ENCODE results near the gene SLC35G1. TPM values are rescaled to one million over a fixed set of nuclear protein-coding genes. Genes with fewer than 3 reads are reported as not detected.

Gene SLC35G1
- polyA plus RNA-seq, 3 donors, result 7.7 to 10.1 (median 8.9) TPM

DNA sequence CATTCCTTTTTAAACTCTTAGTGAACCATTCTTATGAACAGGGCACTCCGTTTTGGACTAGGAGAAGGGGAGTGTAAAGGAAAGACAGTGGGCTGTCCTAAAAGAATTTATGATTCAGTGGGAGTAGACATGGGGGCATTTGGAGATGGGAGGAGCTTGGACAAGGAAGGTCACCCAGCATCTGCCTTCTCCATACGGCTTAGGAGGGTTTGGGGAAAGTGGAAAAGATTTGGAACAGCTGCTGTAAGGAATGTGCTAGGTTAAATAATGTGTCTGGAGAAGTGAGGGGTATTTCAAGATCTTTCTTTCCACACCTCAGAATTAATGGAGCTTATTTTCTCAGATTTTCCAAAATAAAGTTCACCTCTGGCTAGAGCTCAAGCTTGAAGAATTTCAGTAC is 24.0 kb downstream of the SLC35G1 start:
- DNase-seq (ENCODE audit: extremely low read depth in 1 of 11, low read depth in 9 of 11, low spot score in 4 of 11), result peak in 2 of 11 donors; percentile 16 to 43

DNA sequence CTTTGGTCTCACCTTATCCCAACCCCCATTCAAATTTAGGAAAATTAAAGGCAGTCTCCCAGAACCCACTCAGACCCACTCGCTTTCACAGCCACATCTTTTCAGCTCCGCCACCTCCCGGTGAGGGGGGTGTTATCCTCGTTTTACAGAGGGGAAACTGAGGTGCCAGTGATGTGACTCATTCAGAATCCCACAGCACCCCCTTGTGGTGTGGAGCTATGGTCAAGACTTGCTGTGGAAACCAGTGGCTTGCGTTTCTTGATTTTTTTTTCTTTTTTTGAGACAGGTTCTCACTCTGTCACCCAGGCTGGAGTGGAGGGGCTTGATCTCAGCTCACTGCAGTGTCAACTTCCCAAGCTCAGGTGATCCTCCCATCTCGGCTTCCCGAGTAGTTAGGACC is 27.6 kb downstream of the SLC35G1 start:
- DNase-seq (ENCODE audit: extremely low read depth in 1 of 11, low read depth in 9 of 11, low spot score in 4 of 11), result no peak

DNA sequence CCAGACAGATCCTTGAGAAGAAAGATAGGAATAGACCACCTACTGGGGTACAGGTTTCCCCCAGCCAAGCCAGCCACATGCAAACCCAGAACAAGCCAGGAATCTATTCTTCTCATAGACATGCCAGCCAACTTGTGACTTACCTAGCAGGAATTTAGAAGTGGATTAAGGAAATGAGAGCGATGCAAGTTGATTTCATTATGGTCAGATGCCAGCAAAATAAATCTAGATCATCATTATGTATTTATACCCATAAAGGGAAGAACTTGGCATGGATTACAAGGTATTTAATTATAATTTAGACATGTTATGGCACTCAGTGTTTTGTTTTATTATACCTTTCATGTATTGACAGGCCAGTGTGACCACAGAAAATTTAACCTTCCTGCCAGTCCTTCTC is 32.8 kb downstream of the SLC35G1 start:
- no peak for DNase-seq (ENCODE audit: extremely low read depth in 1 of 11, low read depth in 9 of 11, low spot score in 4 of 11)

DNA sequence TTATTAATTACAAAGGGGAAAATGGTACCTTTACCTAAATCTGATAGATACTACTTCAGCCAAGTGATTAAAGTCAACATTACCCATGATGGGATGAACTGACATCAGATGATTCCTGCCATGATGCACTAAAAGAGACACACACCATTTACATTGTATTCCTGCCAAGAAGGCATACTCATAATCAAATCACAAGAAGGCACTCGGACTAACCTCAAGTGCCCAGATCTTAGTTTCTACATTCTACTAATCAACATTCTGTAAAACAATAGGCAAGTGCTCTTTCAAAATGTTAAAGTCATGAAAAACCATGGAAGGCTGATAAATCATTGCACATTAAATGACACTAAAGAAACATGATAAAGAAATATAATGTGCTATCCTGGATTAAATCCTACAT is 44.4 kb downstream of the SLC35G1 start:
- DNase-seq (ENCODE audit: extremely low read depth in 1 of 11, low read depth in 9 of 11, low spot score in 4 of 11), result no peak

DNA sequence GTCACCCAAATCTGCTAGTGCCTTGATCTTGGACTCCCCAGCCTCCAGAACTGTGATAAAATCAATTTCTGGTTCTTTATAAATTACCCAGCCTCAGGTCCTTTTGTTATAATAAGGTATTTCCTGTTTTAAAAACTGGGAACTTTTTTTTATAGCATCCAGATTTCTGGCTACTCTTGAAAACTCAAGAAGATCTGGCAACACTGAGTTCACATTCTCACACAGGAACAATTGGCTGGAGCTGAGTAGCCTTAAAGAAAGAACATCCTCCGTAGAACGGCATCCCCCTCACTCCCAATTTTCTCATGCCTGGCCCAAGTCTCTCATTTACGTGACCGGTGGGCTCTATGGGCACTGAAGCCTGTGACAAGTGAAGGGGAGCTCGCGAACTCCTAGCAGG is 47.1 kb downstream of the SLC35G1 start:
- DNase-seq (ENCODE audit: extremely low read depth in 1 of 11, low read depth in 9 of 11, low spot score in 4 of 11), result no peak

DNA sequence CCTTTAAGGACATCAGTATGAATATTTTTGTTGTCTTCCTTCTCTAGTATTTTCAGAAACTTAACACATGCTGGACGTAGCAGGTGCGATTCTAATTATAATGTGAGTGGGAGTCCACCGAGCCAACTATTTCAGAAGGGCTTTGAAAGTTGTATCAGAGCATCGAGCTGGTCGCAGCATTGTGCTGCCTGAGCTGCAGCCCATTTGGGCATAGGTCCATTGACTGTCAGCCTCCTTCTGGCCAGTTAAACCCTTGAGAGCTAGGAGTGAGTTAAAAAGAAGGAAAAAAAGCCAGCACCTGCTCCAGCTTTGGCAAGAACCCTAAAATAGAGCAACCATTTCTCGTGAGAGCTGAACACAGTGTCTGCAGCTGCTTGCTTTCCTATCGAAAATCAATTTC is 47.8 kb downstream of the SLC35G1 start:
- DNase-seq (ENCODE audit: extremely low read depth in 1 of 11, low read depth in 9 of 11, low spot score in 4 of 11), result peak in 1 of 11 donors; percentile 18

DNA sequence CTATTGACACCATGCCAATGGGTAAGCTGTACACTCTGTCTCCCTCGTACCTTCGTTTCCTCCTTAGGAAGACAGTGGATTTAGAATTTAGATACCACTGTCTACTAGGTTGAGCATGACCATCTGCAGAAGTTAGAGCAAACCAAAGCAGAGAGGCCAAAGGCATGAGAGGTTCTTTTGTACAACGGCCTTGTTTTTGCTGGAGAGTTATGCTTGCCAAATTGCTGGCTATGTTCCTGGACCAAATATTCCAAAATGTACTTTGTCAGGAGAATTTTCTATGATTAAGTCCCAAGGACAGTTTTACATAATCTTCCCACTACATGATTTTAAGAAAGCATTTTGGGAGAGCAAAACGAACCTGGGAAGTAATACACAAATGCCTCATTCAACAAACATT is 52.0 kb downstream of the SLC35G1 start:
- DNase-seq (ENCODE audit: extremely low read depth in 1 of 11, low read depth in 9 of 11, low spot score in 4 of 11), result no peak

DNA sequence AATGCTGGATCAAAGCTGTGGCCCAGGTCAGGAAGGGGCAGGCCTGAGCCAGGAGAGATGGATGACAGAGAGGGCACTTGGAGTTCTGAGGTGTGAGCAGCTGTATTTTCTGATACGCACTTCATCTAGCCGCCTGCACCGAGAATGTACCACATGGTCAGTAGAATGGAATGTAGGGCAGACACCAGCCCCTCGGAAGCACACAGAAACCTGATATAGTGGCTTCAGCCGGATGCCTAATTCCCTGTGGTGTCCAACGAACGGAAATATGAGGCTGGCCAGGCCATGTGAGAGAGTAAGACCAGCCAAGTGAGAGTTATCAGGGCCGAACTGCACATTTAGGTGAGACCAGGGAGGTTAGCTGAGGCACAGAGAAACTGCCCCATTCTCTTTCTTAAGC is 53.3 kb downstream of the SLC35G1 start:
- DNase-seq (ENCODE audit: extremely low read depth in 1 of 11, low read depth in 9 of 11, low spot score in 4 of 11), result peak; percentile 17 to 73 (median 51)

DNA sequence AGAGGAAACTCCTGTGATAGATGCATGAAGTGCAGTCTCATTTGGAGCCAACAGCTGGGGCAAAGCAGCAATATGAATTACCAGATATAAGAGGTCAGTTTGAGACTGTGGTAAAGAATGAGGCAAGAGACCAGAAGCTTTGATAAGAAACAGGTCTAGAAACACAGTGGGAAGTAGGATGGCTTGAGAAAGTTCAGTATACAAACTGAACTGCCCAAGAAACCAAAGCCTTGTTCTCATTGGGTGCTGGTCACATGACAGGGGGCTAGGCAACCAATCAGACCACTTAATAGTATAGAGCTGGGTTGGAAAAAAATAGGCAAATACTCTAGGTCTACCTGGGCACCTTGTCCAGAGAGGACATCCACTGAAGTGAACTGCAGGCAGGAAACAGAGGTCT is 53.7 kb downstream of the SLC35G1 start:
- no peak for DNase-seq (ENCODE audit: extremely low read depth in 1 of 11, low read depth in 9 of 11, low spot score in 4 of 11)

DNA sequence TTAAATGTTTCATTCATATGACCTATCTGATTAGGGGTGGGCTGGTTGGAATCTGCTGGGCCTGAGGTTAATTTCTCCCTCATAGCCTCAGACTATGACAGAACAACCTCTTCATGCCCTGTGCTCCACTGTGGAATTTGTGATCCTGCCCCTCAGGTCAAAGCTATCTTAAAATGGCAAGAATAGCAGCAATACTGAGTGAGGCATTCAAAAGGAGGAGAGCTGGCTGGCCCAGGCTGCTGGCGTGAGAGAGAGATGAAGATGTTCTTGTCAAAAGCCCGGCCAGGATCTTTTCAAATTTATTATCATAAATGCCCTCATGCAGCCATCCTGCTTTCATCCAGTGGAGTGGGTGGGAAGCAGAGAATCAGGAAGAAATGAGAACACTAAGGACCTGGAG is 58.1 kb downstream of the SLC35G1 start:
- no peak for DNase-seq (ENCODE audit: extremely low read depth in 1 of 11, low read depth in 9 of 11, low spot score in 4 of 11)

Other genes starting within 250 kb of the SLC35G1 start
- 10 to 100 TPM; 30.0 to 40.4 (median 35.9) TPM for gene FRA10AC1, start 191.4 kb upstream of the SLC35G1 start, polyA plus RNA-seq (ENCODE audit: insufficient read length in 3 of 3)
- 1 to 10 TPM; 4.2 to 9.0 (median 6.5) TPM for gene LGI1, start 136.0 kb upstream of the SLC35G1 start, polyA plus RNA-seq (ENCODE audit: insufficient read length in 3 of 3)
- gene PLCE1, start 100.0 kb downstream of the SLC35G1 start, polyA plus RNA-seq (ENCODE audit: insufficient read length in 3 of 3), result 10 to 100 TPM; 29.9 to 34.6 (median 32.3) TPM